Measurements from ENCODE around the gene CHRM2. TPM values are rescaled to one million over a fixed set of nuclear protein-coding genes. Genes with fewer than 3 reads are reported as not detected.

The CHRM2 gene
- total and polyA plus RNA-seq, 4 donors = 0.61 to 0.83 (median 0.70) TPM

GRCh38 chr7:137069249-137069963 lies 201.0 kb downstream of the CHRM2 start:
- H3K27me3 ChIP-seq (ENCODE audit: control insufficient read depth in 3 of 3, insufficient read depth in 3 of 3, low read length in 2 of 3) = no peaks in the 10 kb centered on the region
- TF ChIP-seq CTCF (IDR thresholded peaks at IDR 0.05; ENCODE audit: control extremely low read depth, extremely low read depth) = no peak
- DNase-seq (no peak), ATAC-seq (ENCODE audit: insufficient read depth, low FRiP score) (no peak)
- H3K4me1 ChIP-seq (ENCODE audit: control insufficient read depth in 5 of 5, insufficient read depth in 5 of 5, low read length in 5 of 5) = no peaks in the 10 kb centered on the region
- H3K27ac ChIP-seq (ENCODE audit: low read depth in 1 of 2, low read length in 1 of 2) = no peak overlapping the region
- H3K36me3 ChIP-seq (ENCODE audit: control insufficient read depth in 4 of 4, insufficient read depth in 4 of 4, low read length in 4 of 4) = no peaks in the 10 kb centered on the region
- no peak overlapping the region for H3K4me3 ChIP-seq
- H3K9me3 ChIP-seq (ENCODE audit: control insufficient read depth in 4 of 4, insufficient read depth in 3 of 4, low read length in 3 of 4) = peaks cover 0 to 1% (median 0%) of the 10 kb centered on the region in 4 donors
- 84 to 85% methylated on average over 8 of the region's 8 CpGs for WGBS, 2 donors
- H3K9ac ChIP-seq (ENCODE audit: insufficient read depth in 1 of 2, low read length in 2 of 2) = no peak overlapping the region

Small RNAs within 50 kb of the gene (small RNA-seq; reads per million reads assigned to genes)
- gene KRT8P51 (ENCODE audit: low replicate concordance) (not detected), gene MIR490 (ENCODE audit: low replicate concordance) (not detected)
